ENCODE measurements around the gene C11orf16. TPM values are rescaled to one million over a fixed set of nuclear protein-coding genes. Genes with fewer than 3 reads are reported as not detected.
A peak's percentile ranks its signal among the peaks of the same experiment; 100 is the strongest.
"Not testable (repeated sequence)": the region's sequence is repeated elsewhere in the genome, so short reads cannot be mapped to it uniquely, and the experiment has no call there.

C11orf16 gene
- total RNA-seq, 1 donor from 2014 or later = not detected

GRCh38 chr11:8899119-8899753 lies 33.5 kb downstream of the C11orf16 start:
- Mint-ChIP-seq H3K27me3 (ENCODE audit: low read depth) (peaks cover 2% of the 10 kb centered on the region), H3K4me1 (no peaks in the 10 kb centered on the region), H3K36me3 (ENCODE audit: low read depth) (peaks cover 10% of the 10 kb centered on the region), H3K9me3 (peaks cover 17% of the 10 kb centered on the region), H3K27ac (ENCODE audit: unreplicated experiment) (no peak overlapping the region), H3K4me3 (no peak overlapping the region)
- no peak for DNase-seq (ENCODE audit: low read depth, low spot score)
- no peak for TF ChIP-seq CTCF (conservative IDR thresholded peaks at IDR 0.05)

GRCh38 chr11:8891185-8891584 lies 41.6 kb downstream of the C11orf16 start:
- not testable (repeated sequence) for H3K9me3 Mint-ChIP-seq; H3K27me3 Mint-ChIP-seq (ENCODE audit: low read depth); H3K36me3 Mint-ChIP-seq (ENCODE audit: low read depth)

GRCh38 chr11:8886322-8886721 lies 46.4 kb downstream of the C11orf16 start:
- no peak for TF ChIP-seq CTCF (conservative IDR thresholded peaks at IDR 0.05)
- no peak overlapping the region for H3K27ac Mint-ChIP-seq (ENCODE audit: unreplicated experiment)
- no peaks in the 10 kb centered on the region for H3K36me3 Mint-ChIP-seq (ENCODE audit: low read depth)
- no peak for DNase-seq (ENCODE audit: low read depth, low spot score)
- no peak overlapping the region for H3K4me3 Mint-ChIP-seq
- H3K9me3 Mint-ChIP-seq = no peaks in the 10 kb centered on the region
- no peaks in the 10 kb centered on the region for H3K4me1 Mint-ChIP-seq
- no peaks in the 10 kb centered on the region for H3K27me3 Mint-ChIP-seq (ENCODE audit: low read depth)

More at GRCh38 chr11:8891185-8891584, 41.6 kb downstream of the C11orf16 start:
- not testable (repeated sequence) for H3K4me3 Mint-ChIP-seq; H3K27ac Mint-ChIP-seq (ENCODE audit: unreplicated experiment); DNase-seq (ENCODE audit: low read depth, low spot score); H3K4me1 Mint-ChIP-seq

- DNase-seq (ENCODE audit: low read depth, low spot score); H3K27me3 Mint-ChIP-seq (ENCODE audit: low read depth); H3K36me3 Mint-ChIP-seq (ENCODE audit: low read depth); H3K27ac Mint-ChIP-seq (ENCODE audit: unreplicated experiment); H3K4me3 Mint-ChIP-seq; H3K4me1 Mint-ChIP-seq; H3K9me3 Mint-ChIP-seq: not testable (repeated sequence)
Observed at GRCh38 chr11:8881585-8881984, 51.2 kb downstream of the C11orf16 start.

DNA sequence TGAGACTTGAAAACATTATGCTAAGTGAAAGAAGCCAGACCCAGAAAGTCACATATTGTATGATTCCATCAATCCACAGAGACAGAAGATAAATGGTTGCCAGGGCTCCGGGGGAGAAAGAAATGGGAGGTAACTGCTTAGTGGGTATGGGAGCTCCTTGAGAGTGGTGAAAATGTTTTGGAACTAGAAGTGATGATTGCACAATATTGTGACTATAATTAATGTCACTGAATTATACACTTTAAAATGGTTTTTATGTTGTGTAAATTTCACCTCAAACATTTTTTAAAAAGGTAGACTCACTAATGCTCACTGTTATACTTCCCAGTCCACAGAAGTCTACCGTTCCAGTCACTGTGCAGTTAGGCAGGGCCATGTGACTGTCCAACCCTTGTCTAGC lies 54.0 kb downstream of the C11orf16 start:
- Mint-ChIP-seq H3K36me3 (ENCODE audit: low read depth) (no peaks in the 10 kb centered on the region), H3K4me1 (peaks cover 7% of the 10 kb centered on the region), H3K4me3 (no peak overlapping the region), H3K9me3 (no peaks in the 10 kb centered on the region), H3K27ac (ENCODE audit: unreplicated experiment) (no peak overlapping the region), H3K27me3 (ENCODE audit: low read depth) (no peaks in the 10 kb centered on the region)
- no peak for DNase-seq (ENCODE audit: low read depth, low spot score)
- no peak for TF ChIP-seq CTCF (conservative IDR thresholded peaks at IDR 0.05)

GRCh38 chr11:8873741-8874405 lies 58.9 kb downstream of the C11orf16 start:
- Mint-ChIP-seq H3K9me3 (no peaks in the 10 kb centered on the region), H3K36me3 (ENCODE audit: low read depth) (no peaks in the 10 kb centered on the region), H3K27ac (ENCODE audit: unreplicated experiment) (no peak overlapping the region), H3K4me3 (peak overlapping the region; percentile 44), H3K27me3 (ENCODE audit: low read depth) (no peaks in the 10 kb centered on the region), H3K4me1 (peaks cover 23% of the 10 kb centered on the region)
- no peak for TF ChIP-seq CTCF (conservative IDR thresholded peaks at IDR 0.05)
- DNase-seq (ENCODE audit: low read depth, low spot score) = no peak

All from neural crest cell (in vitro differentiated cells).